Smooth muscle cell (in vitro differentiated cells): Measurements from ENCODE around the gene CELF5. TPM values are rescaled to one million over a fixed set of nuclear protein-coding genes. Genes with fewer than 3 reads are reported as not detected.

Experiments used
- DNase-seq: peaks from one replicate; lab custom pipeline; 2025; ENCODE audit not compliant: unreplicated experiment; lab: John Stamatoyannopoulos, UW
- H2AFZ ChIP-seq: fragments of 200-600 bp; sonication (generic); 2 replicates; pipeline ENCODE4 v1.6.0; 2016; ENCODE audit warnings: antibody characterized with exemption, low read depth, mild to moderate bottlenecking
- H3F3A ChIP-seq: fragments of 200-600 bp; sonication (generic); 2 replicates; pipeline ENCODE4 v1.6.0; 2017; ENCODE audit warnings: antibody characterized with exemption, low read depth
- H3K27ac ChIP-seq: fragments of 200-600 bp; sonication (generic); 2 replicates; pipeline ENCODE4 v1.5.1; 2016; ENCODE audit warnings: low read depth, mild to moderate bottlenecking
- H3K27me3 ChIP-seq: fragments of 200-600 bp; sonication (generic); 2 replicates; pipeline ENCODE4 v1.6.1; 2016; ENCODE audit warnings: low read depth, mild to moderate bottlenecking
- H3K36me3 ChIP-seq: fragments of 200-600 bp; sonication (generic); 2 replicates; pipeline ENCODE4 v1.5.1; 2016; ENCODE audit warnings: low read depth
- H3K4me1 ChIP-seq: fragments of 200-600 bp; sonication (generic); 2 replicates; pipeline ENCODE4 v1.5.1; 2016; ENCODE audit warnings: low read depth
- H3K4me2 ChIP-seq: fragments of 200-600 bp; sonication (generic); 2 replicates; pipeline ENCODE4 v1.6.0; 2016; ENCODE audit warnings: mild to moderate bottlenecking
- H3K4me3 ChIP-seq: fragments of 200-600 bp; sonication (generic); 2 replicates; pipeline ENCODE4 v1.5.1; 2016; ENCODE audit warnings: mild to moderate bottlenecking
- H3K79me2 ChIP-seq: fragments of 200-600 bp; sonication (generic); 2 replicates; pipeline ENCODE4 v1.6.0; 2016; ENCODE audit warnings: low read depth, mild to moderate bottlenecking
- H3K9ac ChIP-seq: fragments of 200-600 bp; sonication (generic); 2 replicates; pipeline ENCODE4 v1.6.0; 2016; ENCODE audit warnings: low read depth
- H3K9me3 ChIP-seq: fragments of 200-600 bp; sonication (generic); replicated peaks from 2 replicates; pipeline ENCODE4 v1.5.1; 2016; ENCODE audit warnings: low read depth
- H4K20me1 ChIP-seq: fragments of 200-600 bp; sonication (generic); 2 replicates; pipeline ENCODE4 v1.6.0; 2016; ENCODE audit warnings: low read depth
- WGBS: methylation state at CpG from one replicate; pipeline ENCODE4 v1.1.7; 2016; ENCODE audit warnings: low lambda C conversion rate; 5-methylcytosine and 5-hydroxymethylcytosine counted together
- polyA plus RNA-seq: library from polyadenylated mRNA; unstranded; fragments of >200 nt; fragmentation: Nextera tagmentation; extraction: Ambion mirVana; gene quantifications from 2 replicates; pipeline ENCODE4 v1.2.1, GENCODE V29; 2016
- total RNA-seq: library from RNA; depleted of rRNA; stranded (reverse); fragments of >200 nt; gene quantifications from 2 replicates; pipeline ENCODE4 v1.2.3, GENCODE V29; 2014
- TF ChIP-seq, protein P1 (sequence below): fragments of 200-600 bp; sonication (generic); IDR thresholded peaks from 2 replicates; pipeline ENCODE4 v1.5.1; 2017; ENCODE audit warnings: borderline replicate concordance, mild to moderate bottlenecking, antibody characterized with exemption; ENCODE audit not compliant: insufficient read depth, poor library complexity, severe bottlenecking

Gene CELF5
- total and polyA plus RNA-seq, 2 experiments from 2014 or later = 0.18 TPM; not detected in 1

DNA sequence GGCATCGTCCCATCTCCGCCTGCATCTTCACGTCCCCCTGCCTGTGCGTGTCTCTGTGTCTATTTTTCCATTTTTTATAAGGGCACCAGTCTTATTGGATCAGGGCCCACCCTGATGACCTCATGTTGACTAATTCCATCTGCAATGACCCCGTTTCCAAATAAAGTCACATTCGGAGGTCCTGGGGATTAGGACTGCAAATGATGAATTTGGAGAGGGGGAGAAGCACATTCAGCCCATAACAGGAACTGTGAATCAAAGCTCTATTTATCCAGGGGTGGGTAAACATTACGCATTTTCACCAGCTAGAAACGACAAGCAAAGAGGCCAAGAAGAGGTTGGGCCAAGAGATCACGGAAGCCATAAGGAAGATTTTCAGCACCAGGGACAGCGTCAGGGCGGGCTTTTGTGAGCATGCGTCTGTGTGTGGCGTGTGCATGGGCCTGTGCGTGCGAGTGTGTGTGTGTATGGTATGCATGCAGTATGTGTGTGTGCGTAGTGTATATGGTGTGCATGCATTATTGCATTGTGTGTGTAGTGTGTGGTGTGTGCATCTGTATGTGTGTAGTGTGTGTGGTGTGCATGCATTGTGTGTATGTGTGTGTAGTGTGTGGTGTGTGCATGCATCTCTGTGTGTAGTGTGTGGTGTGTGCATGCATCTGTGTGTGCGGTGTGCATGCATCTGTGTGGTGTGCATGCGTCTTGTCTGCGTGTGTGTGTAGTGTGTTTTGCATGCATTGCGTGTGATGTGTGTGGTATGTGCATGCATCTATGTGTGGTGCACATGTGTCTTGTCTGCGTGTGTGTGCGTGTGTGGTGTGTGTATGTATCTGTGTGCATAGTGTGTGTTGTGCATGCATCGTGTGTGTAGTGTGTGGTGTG is 19.6 kb downstream of the CELF5 start:
- H3K27ac ChIP-seq = no peak overlapping the region
- H3K36me3 ChIP-seq = no peaks in the 10 kb centered on the region
- H3F3A ChIP-seq = no peaks in the 10 kb centered on the region
- peak; percentile 24 for DNase-seq
- H3K79me2 ChIP-seq = no peaks in the 10 kb centered on the region
- no peak overlapping the region for H2AFZ ChIP-seq
- no peaks in the 10 kb centered on the region for H3K9me3 ChIP-seq
- TF ChIP-seq, protein P1, sequence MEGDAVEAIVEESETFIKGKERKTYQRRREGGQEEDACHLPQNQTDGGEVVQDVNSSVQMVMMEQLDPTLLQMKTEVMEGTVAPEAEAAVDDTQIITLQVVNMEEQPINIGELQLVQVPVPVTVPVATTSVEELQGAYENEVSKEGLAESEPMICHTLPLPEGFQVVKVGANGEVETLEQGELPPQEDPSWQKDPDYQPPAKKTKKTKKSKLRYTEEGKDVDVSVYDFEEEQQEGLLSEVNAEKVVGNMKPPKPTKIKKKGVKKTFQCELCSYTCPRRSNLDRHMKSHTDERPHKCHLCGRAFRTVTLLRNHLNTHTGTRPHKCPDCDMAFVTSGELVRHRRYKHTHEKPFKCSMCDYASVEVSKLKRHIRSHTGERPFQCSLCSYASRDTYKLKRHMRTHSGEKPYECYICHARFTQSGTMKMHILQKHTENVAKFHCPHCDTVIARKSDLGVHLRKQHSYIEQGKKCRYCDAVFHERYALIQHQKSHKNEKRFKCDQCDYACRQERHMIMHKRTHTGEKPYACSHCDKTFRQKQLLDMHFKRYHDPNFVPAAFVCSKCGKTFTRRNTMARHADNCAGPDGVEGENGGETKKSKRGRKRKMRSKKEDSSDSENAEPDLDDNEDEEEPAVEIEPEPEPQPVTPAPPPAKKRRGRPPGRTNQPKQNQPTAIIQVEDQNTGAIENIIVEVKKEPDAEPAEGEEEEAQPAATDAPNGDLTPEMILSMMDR = no peak
- H3K9ac ChIP-seq = no peak overlapping the region
- H3K4me1 ChIP-seq = no peaks in the 10 kb centered on the region
- H3K27me3 ChIP-seq = no peaks in the 10 kb centered on the region
- no peaks in the 10 kb centered on the region for H4K20me1 ChIP-seq
- H3K4me3 ChIP-seq = no peak overlapping the region
- WGBS = 48% methylated on average over 23 of the region's 23 CpGs
- no peak overlapping the region for H3K4me2 ChIP-seq

DNA sequence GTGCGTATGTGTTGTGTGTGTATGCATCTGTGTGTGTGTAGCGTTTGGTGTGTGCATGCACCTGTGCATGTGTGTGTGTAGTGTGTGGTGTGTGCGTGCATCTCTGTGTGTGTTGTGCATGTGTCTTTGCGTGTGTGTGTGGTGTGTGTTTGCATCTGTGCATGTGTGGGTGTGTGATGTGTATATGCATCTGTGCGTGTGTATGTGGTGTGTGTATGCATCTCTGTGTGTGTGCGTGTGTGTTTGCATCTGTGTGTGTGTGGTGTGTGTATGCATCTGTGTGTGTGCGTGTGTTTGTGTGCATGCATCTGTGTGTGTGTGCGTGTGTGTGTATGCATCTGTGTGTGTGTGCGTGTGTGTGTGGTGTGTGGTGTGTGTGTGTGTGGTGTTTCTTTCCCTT is 20.6 kb downstream of the CELF5 start:
- Histone ChIP-seq H3K4me2 (no peak overlapping the region), H3K36me3 (no peaks in the 10 kb centered on the region), H3K27ac (no peak overlapping the region), H3K4me3 (no peak overlapping the region), H3K4me1 (no peaks in the 10 kb centered on the region), H4K20me1 (no peaks in the 10 kb centered on the region), H3F3A (no peaks in the 10 kb centered on the region), H3K9ac (no peak overlapping the region), H3K79me2 (no peaks in the 10 kb centered on the region), H3K9me3 (no peaks in the 10 kb centered on the region), H3K27me3 (no peaks in the 10 kb centered on the region), H2AFZ (no peak overlapping the region)
- DNase-seq = no peak
- WGBS = 89% methylated on average over 9 of the region's 9 CpGs
- TF ChIP-seq, protein P1 = no peak

DNA sequence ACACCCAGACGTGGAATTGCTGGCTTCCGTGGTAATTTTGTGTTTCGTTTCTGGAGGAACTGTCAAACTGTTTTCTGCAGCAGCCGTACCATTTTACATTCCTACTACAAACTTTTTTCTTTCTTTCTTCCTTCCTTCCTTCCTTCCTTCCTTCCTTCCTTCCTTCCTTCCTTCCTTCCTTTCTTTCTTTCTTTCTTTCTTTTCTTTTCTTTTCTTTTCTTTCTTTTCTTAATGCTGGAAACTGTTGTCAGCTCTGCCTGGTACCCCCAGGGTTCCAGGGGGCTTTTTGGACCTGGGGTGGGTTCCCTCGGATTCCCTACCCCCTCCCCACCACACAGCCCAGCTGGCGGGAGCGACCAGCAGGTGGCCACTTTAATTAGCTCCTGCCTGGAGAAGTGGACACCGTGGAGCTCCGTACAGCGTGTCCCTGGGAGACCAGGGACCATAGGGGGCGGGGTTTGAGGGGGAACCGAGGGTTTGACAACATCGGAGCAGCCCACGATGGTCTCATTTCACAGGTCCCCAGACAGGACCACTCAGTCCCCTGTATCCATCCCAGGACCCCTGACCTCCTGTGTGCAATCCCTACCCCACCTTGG is 24.4 kb downstream of the CELF5 start:
- Histone ChIP-seq H3F3A (no peaks in the 10 kb centered on the region), H3K36me3 (no peaks in the 10 kb centered on the region), H3K79me2 (no peaks in the 10 kb centered on the region), H3K4me2 (no peak overlapping the region), H2AFZ (no peak overlapping the region), H3K4me3 (no peak overlapping the region), H3K27ac (no peak overlapping the region), H4K20me1 (no peaks in the 10 kb centered on the region), H3K9me3 (no peaks in the 10 kb centered on the region), H3K9ac (no peak overlapping the region), H3K4me1 (no peaks in the 10 kb centered on the region), H3K27me3 (no peaks in the 10 kb centered on the region)
- TF ChIP-seq, protein P1 = no peak
- 64% methylated on average over 14 of the region's 14 CpGs for WGBS
- DNase-seq = no peak

DNA sequence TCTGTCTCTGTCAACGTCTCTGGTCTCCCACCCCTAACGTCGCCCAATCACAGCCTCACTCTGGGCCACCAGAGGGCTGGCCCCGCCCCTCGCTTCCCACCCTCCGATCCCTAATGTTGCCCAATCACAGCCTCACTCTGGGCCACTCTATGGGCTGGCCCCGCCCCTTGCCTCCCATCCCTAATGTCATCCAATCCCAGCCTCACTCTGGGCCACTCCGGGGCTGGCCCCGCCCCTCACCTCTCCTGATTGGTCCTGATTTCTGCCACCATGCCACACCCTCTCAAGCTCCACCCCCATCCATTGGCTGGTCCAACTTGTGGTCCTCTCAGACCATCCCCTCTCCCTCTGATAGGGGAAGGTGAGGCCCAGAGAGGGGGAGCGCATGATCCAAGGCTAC is 24.9 kb downstream of the CELF5 start:
- no peaks in the 10 kb centered on the region for H3K4me1 ChIP-seq
- H3K79me2 ChIP-seq = no peaks in the 10 kb centered on the region
- no peak for DNase-seq
- H3K9ac ChIP-seq = no peak overlapping the region
- H4K20me1 ChIP-seq = no peaks in the 10 kb centered on the region
- TF ChIP-seq, protein P1 = no peak
- 83% methylated on average over 7 of the region's 10 CpGs for WGBS
- H3K27me3 ChIP-seq = no peaks in the 10 kb centered on the region
- H2AFZ ChIP-seq = no peak overlapping the region
- no peak overlapping the region for H3K4me3 ChIP-seq
- H3K36me3 ChIP-seq = no peaks in the 10 kb centered on the region
- no peaks in the 10 kb centered on the region for H3F3A ChIP-seq
- H3K27ac ChIP-seq = no peak overlapping the region
- no peak overlapping the region for H3K4me2 ChIP-seq
- H3K9me3 ChIP-seq = no peaks in the 10 kb centered on the region
